HG03342 (cell line): Measurements from ENCODE around the gene BMP8A.
"Not testable (repeated sequence)": the region's sequence is repeated elsewhere in the genome, so short reads cannot be mapped to it uniquely, and the experiment has no call there.

ENCODE experiments used
- ATAC-seq: cut with Tn5 transposase; IDR thresholded peaks from one replicate; pipeline ENCODE4 v1.9.1; 2021; ENCODE audit warnings: mild to moderate bottlenecking, moderate library complexity; ENCODE audit not compliant: unreplicated experiment

The BMP8A gene

DNA sequence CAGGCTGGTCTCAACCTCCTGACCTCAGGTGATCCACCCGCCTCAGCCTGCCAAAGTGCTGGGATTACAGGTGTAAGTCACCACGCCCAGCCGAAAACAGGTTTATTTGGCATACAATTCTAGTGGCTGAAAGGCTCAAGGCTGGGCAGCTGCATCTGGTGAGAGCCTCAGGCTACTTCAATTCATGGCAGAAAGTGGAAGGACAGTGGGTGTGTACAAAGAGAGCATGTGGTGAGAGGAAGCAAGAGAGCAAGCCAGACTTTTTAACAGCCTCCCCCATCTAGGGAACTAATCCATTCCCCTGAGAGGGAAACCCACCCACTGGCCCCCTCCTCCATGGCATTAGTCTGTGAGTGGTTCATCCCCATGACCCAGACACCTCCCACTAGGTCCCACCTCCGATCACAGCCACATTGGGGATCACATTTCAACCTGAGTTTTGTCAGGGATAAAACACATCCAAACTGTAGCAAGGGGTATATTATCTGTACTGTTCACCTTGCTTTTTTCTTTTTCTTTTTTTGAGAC, 9.5 kb downstream of the BMP8A start:
- no peak for ATAC-seq

DNA sequence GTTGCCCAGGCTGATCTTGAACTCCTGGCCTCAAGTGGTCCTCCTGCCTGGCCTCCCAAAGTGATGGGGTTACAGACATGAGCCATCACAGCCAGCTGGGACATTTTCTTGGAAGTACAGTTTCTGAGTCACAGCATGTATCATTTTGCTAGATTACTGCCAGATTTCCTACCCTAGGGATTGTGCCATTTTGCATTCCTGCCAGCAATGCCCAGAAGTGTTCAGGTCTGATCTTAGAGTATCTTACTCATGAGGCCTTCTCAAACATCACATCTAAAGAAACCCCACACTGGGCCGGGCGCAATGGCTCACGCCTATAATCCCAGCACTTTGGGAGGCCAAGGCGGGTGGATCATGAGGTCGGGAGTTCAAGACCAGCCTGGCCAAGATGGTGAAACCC, 10.2 kb downstream of the BMP8A start:
- no peak for ATAC-seq

DNA sequence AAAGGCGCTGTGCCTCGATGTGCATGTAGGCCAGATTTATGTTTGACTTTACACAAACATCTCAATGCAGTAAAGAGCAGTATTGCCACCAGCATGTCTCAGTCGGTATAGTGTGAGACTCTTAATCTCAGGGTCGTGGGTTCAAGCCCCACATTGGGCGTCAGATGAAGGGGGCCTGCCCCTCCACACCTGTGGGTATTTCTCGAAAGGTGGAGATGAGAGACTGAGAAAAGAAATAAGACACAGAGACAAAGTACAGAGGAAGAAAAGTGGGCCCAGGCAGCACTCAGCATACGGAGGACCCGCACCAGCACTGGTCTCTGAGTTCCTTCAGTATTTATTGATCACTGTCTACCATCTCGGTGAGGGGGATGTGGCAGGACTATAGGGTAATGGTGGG, 13.0 kb downstream of the BMP8A start:
- not testable (repeated sequence) for ATAC-seq

DNA sequence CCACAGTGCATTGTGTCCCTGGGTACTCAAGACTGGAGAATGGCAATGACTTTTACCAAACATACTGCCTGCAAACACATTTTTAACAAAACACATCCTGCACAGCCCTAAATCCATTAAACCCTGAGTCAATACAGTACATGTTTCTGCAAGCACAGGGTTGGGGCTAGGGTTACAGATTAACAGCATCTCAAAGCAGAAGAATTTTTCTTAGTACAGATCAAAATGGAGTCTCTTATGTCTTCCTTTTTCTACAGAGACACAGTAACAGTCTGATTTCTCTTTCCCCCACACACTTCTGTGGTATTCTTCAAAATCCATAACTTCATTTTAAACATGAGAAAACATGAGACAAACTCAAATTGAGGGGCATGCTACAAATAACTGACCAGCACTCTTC, 13.9 kb downstream of the BMP8A start:
- ATAC-seq, result no peak

DNA sequence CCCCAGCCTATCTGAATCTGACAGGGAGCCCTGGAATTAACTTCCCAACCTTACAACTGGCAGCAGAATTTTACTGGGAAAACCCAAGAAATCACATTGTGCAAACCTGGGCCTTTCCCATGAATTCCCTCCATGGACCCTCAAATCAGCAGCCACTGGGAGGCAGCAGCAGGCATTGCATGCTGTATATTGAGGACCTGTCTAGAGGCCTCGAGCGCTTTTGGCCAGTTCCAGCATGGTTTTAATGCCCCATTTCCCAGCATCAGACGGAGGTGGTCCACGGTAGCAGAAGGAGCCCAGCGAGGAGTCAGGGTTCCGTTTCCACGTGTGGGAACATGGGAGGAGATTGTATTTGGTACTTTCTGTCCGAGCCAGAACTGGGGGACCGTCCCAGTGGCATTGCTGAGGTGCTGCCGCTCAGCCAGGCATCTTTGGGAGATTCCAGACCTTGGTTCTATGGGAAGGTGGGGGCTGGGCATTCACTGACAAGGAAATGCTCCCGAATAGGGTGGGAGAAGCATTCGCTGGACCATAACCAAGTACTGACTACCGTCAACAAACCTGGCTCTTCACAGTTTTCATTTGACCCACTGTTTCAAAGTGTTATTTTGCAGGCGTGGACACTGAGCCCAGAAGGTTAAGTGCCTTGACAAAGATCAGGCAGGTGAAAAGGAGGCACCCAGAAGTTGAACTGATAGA, 15.9 kb downstream of the BMP8A start:
- no peak for ATAC-seq

DNA sequence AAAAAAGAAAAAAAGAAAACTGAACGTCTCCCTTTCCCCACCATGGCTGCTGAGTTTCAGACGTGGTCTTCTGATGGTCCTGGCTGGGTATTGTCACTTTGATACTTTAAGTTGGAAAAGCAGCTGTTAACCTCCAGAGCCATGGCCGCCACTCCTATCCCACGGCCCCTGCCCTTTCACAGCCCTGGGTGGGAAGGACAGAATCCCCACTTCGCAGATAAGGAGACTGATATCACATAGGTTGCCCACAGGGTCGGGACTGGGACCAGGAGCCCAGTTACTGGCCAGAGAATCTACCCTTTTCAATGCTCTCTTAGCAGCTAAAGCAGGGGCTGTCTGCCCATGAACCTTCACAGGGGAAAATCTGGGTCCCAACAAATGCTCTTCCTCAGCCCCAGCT, 16.8 kb downstream of the BMP8A start:
- ATAC-seq, result no peak

DNA sequence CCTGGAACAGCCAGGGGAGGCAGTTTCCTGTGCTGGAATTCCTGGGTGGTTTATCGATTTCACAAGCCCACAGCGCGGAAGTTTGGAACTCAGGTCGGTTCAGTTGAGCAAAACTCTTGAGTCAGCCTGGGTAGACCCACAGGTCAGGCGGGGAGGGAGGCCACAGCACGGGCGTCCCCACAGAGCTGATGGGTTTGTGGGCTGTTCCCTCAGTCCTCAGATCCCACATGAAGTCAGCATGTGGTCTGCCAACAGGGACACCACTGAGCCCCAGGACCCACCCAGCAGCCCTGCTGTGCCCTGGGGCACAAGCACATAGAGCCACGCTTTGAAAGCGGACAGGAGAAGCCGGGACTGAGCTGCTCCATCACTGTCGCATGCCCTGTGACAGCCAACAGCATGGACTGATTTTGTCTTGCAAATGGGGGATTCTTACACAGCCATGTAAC, 17.4 kb downstream of the BMP8A start:
- ATAC-seq, result no peak

DNA sequence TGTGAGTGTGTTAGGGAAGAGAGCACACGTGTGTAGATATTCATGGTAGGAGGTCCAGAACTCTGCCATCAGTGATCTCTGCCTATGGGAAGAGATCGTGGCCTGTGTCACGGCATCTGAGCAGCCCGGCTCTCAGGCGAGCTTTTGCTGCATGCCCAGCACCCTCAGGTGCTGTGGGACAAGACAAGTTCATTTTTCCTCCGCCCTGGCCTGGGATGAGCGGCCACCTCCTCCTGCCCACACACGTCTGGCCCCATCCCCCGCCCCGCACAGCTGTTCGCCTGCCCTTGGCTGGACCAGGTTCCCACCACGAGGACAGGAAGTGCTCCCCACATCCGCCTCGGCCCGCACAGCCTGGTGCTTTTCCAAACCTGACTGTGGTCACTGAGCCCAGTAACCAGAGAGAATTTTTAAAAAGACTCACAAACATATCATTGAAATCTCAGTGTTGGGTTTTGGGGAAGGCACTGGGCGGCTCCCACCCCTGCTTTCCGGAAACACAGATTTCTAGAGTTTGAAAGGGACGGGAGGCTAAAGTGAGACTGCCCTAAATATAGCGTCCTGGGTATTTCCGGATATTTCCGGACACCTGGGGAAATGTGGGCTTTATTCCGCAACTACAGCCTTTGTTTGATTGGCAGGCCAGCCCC, 18.0 kb downstream of the BMP8A start:
- ATAC-seq, result no peak

DNA sequence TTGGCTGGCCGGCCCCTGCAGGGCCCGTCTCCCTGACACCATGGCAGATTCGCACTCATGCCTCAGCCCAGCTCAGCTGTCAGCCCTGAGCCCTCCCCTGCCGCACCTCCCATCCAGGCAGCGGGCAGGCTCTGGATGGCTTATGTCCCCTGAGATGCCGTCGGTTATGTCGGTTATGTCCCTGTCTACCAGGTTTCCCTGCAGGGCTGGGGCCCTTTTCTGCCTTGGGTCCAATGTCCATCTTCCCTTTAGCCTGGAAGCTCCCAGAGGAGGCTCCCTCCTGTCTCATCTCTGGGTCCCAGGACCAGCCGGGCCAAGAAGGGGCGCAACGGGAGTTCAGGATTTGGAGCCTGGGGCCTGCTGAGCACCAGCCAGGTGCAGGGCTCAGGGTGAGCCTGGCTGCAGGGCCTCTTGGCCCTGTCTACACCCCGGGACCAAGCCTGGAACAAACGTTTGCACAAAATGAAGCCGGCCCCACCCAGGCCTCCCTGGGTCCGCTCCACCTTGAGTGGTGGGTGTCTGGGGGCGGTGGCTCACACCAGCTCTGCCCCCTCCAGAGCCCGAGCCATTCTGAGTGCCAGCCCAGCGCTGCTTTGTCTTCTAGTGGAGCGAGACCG, 19.2 kb downstream of the BMP8A start:
- ATAC-seq, result not testable (repeated sequence)

DNA sequence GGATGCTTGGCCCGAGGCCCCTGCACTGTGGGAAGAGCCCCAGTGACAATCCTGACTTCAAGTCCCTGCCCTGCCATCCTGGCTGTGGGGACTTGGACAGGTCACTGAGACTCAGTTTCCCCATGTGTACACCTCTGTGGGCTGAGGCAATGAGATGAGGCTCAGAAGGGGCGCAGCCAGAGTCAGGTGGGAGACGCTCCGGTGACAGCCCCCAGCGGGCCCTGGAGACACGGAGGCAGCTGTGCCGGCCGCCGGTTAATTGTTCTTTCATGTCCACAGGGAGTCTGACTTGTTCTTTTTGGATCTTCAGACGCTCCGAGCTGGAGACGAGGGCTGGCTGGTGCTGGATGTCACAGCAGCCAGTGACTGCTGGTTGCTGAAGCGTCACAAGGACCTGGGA, 20.0 kb downstream of the BMP8A start:
- ATAC-seq, result not testable (repeated sequence)

DNA sequence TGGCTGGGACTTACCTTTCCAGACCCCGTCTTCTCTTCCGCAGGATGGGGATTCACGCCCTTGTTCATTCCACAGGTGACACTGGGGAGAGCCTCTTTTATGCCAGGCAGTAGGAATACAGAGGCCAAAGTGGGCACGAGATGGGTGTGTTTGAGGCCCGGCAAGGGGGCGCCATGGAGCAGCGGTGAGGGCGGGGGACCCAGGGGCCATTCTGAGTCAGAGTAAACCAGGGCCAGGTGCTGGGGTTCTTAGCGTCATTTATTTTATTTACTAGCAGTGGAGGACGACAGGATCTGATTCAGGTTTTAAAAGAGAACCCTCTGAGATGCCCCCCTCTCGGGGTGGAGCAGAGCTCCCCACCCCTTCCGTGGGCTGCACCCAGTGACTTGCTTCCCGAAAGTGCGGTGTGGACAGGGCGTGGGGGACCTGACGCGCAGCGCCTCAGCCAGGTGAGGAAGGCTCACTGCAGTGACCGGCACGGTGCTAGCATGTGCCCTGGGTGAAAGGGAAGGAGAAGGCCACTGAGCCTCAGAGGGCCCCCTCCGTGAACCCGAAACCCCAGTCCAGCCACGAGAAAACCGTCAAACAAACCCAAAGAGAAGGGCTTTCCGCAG, 20.9 kb downstream of the BMP8A start:
- not testable (repeated sequence) for ATAC-seq

DNA sequence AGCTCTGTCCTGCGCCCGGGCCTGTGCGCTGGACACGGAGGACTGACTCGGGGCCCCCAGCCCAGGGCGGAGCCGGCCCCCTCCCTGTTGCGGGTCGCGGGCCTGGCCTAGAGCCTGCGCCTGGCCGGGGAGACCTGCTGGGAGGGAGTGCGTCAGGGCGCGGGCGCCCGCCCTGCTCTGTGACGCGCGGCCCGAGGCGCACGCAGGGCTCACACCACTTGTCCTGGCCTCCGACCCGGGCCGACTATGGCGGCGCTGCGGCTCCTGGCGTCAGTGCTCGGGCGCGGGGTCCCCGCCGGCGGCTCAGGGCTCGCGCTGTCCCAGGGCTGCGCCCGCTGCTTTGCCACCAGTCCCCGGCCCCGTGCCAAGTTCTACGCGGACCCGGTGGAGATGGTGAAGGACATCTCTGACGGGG, 23.3 kb downstream of the BMP8A start:
- ATAC-seq, result not testable (repeated sequence)

DNA sequence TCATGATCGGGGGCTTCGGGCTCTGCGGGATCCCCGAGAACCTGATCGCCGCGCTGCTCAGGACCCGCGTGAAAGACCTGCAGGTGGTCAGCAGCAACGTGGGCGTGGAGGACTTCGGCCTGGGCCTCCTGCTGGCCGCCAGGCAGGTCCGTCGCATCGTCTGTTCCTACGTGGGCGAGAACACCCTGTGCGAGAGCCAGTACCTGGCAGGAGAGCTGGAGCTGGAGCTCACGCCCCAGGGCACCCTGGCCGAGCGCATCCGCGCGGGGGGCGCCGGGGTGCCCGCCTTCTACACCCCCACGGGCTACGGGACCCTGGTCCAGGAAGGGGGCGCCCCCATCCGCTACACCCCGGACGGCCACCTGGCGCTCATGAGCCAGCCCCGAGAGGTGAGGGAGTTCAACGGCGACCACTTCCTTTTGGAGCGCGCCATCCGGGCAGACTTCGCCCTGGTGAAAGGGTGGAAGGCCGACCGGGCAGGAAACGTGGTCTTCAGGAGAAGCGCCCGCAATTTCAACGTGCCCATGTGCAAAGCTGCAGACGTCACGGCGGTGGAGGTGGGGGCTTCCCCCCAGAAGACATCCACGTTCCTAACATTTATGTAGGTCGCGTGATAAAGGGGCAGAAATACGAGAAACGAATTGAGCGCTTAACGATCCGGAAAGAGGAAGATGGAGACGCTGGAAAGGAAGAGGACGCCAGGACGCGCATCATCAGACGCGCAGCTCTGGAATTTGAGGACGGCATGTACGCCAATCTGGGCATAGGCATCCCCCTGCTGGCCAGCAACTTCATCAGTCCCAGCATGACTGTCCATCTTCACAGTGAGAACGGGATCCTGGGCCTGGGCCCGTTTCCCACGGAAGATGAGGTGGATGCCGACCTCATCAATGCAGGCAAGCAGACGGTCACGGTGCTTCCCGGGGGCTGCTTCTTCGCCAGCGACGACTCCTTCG, 24.0 kb downstream of the BMP8A start:
- ATAC-seq, result not testable (repeated sequence)

DNA sequence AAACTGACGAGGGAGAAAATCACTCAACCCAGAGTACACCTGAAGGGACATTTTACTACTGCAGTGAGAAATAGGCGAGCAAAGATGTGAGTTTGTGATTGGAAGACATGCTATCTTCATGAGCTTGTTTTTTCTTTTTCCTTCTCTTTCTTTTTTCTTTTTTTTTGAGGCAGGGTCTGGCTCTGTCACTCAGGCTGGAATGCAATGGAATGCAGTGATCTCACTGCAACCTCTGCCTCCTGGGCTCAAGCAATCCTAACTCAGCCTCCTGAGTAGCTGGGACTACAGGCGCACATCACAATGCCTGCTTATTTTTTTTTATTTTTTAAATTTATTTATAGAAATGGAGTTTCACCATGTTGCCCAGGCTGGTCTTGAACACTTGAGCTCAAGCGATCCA, 25.4 kb downstream of the BMP8A start:
- ATAC-seq, result not testable (repeated sequence)

DNA sequence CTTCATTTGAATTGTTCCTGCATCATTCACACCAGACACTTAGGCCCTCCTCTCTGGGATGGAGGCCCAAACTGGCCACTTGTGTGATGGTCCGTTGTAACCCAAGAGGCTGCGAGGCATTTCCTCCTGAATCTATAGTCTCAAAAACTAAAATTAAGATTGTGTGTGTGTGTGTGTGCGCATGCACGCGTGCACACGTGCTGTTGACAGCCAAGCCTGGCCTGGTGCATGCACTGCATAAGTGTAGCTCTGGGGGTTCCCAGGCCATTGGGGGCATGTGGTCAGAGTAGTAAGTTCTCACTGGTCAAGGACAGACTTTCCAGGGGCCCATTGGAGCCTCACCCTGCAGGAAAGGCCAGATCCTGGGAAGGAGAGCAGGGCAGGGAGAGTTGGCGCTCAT, 26.5 kb downstream of the BMP8A start:
- not testable (repeated sequence) for ATAC-seq

DNA sequence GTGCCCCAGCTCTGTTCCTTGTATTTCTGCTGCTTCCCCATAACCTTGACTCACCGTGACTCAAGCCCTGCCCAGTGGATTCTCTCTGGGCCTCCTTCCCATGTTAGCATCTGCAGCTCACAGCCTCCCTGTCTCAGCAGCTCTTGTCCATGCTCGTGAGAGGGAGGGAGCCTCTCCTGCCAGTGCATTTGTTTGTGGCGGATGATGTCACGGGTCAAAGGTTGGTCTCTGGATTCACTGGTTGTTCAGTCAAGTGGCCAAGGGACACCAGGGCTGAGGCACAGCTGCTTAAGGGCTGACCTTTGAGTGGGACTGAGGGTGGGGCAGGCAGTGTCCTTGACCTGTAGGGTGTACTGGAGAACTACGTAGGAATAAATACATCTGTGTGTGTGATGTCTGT, 27.9 kb downstream of the BMP8A start:
- ATAC-seq, result not testable (repeated sequence)

DNA sequence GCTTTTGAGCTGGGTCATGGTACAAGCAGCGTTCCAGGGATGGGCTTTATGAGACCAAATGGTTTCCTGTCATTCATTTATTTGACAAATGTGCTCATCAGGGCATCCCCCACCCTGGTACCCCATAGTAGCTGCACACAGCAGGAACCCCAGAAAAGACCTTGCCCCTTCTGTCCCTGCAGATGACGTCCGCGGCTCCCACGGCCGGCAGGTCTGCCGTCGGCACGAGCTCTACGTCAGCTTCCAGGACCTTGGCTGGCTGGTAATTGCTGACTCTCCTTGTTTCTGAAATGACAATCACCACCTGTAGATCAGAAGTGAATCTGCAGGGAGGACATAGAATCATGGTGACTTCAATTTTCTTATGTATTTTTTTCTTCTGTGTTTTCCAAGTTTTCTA, 30.8 kb downstream of the BMP8A start:
- not testable (repeated sequence) for ATAC-seq

DNA sequence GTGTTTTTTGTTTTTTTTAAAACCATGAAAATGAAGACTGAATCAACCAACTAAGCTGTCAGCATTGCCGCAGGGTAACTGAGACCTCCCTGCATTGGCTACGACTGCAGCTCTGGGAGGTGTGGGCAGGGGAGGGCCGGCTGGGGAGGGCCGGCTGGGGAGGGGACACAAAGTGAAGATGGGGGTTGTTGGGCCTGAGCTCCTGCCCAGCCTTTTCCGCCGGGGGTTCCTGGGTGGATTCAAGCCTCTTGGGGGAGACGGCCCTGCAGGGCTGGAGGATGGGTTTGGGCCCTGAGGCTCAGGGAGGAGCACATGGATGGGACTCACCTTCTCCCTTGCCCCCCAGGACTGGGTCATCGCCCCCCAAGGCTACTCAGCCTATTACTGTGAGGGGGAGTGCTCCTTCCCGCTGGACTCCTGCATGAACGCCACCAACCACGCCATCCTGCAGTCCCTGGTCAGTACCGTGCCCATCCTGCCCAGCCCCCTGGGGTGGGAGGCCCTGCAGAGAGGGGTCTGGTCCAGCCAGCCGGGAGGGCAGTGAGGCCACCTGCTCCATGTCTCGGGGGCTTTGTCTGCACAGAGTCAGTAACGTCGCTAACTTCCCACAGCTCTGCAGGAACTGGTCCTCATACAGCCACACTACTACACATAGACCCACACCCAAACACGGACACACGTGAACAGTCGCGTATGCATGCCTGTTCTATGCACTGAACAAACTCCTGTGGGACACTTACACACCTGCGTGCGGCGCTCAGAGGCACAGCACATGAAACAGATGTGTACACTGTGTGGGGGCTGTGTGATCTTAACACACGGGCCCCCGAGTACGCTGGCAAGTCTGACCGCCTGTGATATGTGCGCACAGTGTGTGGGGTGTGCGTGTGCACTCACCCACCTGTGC, 31.5 kb downstream of the BMP8A start:
- no peak for ATAC-seq

DNA sequence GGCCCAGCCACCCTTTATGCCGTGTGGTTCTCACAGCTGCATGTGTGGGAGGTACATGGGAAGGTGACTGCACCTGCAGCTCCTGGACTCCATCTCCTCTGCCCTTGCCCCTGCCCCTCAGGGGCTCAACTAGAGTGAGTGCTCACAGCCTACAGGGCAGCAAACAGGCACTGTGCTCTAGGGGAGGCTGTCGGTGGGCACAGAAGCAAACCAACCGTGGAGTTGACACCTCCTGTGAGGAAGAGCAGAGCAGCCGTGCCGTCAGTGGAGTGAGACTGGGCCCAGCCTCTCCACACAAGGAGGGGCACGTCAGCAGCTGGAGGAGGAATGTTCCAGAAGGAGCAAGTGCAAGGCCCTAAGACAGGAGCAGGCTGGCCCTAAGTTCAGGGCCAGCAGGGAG, 32.7 kb downstream of the BMP8A start:
- ATAC-seq, result no peak
